Endodermal cell (in vitro differentiated cells): ENCODE data around the gene ADGRB3. TPM values are rescaled to one million over a fixed set of nuclear protein-coding genes. Genes with fewer than 3 reads are reported as not detected.

Experiments
- DNase-seq: peaks from one replicate; pipeline ENCODE4 v3.0.0-alpha.2; 2017
- H3K27ac ChIP-seq: 2 replicates; pipeline ENCODE4 v1.5.1; 2013; ENCODE audit warnings: mild to moderate bottlenecking, low read depth, low read length, moderate library complexity
- H3K27me3 ChIP-seq: 2 replicates; pipeline ENCODE4 v1.6.1; 2013; ENCODE audit warnings: mild to moderate bottlenecking, low read length, moderate library complexity; ENCODE audit not compliant: insufficient read depth, control insufficient read depth, poor library complexity, severe bottlenecking
- H3K36me3 ChIP-seq: 2 replicates; pipeline ENCODE4 v1.7.0; 2013; ENCODE audit warnings: mild to moderate bottlenecking, low read length, moderate library complexity; ENCODE audit not compliant: control insufficient read depth, insufficient read depth
- H3K4me1 ChIP-seq: one replicate; pipeline ENCODE4 v1.7.0; 2013; ENCODE audit warnings: low read length; ENCODE audit not compliant: control insufficient read depth, insufficient read depth
- H3K4me3 ChIP-seq: 2 replicates; pipeline ENCODE4 v1.5.1; 2013; ENCODE audit warnings: mild to moderate bottlenecking, low read length, moderate library complexity
- H3K9ac ChIP-seq: 2 replicates; pipeline ENCODE4 v1.6.1; 2013; ENCODE audit warnings: mild to moderate bottlenecking, low read length, moderate library complexity; ENCODE audit not compliant: poor library complexity, severe bottlenecking; ENCODE audit errors: extremely low read depth
- H3K9me3 ChIP-seq: 2 replicates; pipeline ENCODE4 v1.6.1; 2013; ENCODE audit warnings: mild to moderate bottlenecking, low read length, moderate library complexity; ENCODE audit not compliant: control insufficient read depth
- H3K27ac Mint-ChIP-seq: 2 replicates; pipeline ENCODE4 v1.8.0; 2020; ENCODE audit warnings: mixed read lengths
- H3K27me3 Mint-ChIP-seq: 2 replicates; pipeline ENCODE4 v1.8.0; 2021; ENCODE audit warnings: mild to moderate bottlenecking, mixed read lengths; ENCODE audit not compliant: insufficient read depth
- H3K36me3 Mint-ChIP-seq: 2 replicates; pipeline ENCODE4 v1.8.0; 2020; ENCODE audit warnings: low read depth, mixed read lengths
- H3K4me1 Mint-ChIP-seq: 2 replicates; pipeline ENCODE4 v1.8.0; 2020; ENCODE audit warnings: mixed read lengths
- H3K4me3 Mint-ChIP-seq: 2 replicates; pipeline ENCODE4 v1.8.0; 2020; ENCODE audit warnings: mild to moderate bottlenecking, moderate library complexity, mixed read lengths
- H3K9me3 Mint-ChIP-seq: 2 replicates; pipeline ENCODE4 v1.8.0; 2020; ENCODE audit warnings: mild to moderate bottlenecking, mixed read lengths
- WGBS, 2 experiments: methylation state at CpG; one replicate each; pipeline versions ENCODE4 v1.1.5 to v1.1.7; 2013; ENCODE audit warnings: missing lambda C conversion rate in 2 of 2, mixed read lengths in 1 of 2; ENCODE audit not compliant: insufficient coverage in 1 of 2, insufficient read length in 1 of 2; 5-methylcytosine and 5-hydroxymethylcytosine counted together
- total RNA-seq, 2 donors: library from RNA; stranded (reverse); fragmentation: NEBNext Ultra II Directional in 1 of 2; extraction: Animal tissue kit (Norgen Biotek cat#: 25700) in 1 of 2; gene quantifications; 2 replicates in 1 of 2; 3 replicates in 1 of 2; pipeline ENCODE4 v1.2.1, GENCODE V29; 2021
- TF ChIP-seq, protein P1 (sequence below): fragments of 200-600 bp; sonication (generic); conservative IDR thresholded peaks from 2 replicates; pipeline ENCODE4 v1.5.0; 2021; ENCODE audit warnings: antibody characterized with exemption, mild to moderate bottlenecking

Gene ADGRB3
- total RNA-seq, 2 donors from 2014 or later = 0.33 to 1.3 TPM

DNA sequence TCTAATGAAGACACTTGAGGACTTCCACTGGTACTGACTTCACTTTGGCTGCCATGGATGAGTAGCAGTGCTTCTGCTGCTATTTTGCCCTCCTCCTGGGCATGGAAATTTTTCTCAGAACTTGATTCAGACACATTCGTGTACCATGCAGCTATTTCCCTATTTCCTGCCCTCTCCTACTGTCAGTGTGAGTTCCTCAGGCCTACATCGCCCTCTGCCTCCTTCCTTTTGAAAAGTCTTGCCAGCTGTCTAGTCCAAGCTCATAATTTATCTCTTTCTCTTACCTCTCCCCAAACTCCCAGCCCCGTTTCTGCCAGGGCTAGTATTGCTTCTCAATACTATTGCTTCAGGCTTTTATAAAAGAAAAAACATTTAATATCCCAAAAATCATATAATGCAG, 470.2 kb downstream of the ADGRB3 start:
- Histone ChIP-seq H3K4me3 (no peak overlapping the region), H3K27me3 (no peaks in the 10 kb centered on the region), H3K9me3 (no peaks in the 10 kb centered on the region), H3K27ac (no peak overlapping the region), H3K9ac (no peak overlapping the region), H3K4me1 (no peaks in the 10 kb centered on the region), H3K36me3 (no peaks in the 10 kb centered on the region)
- WGBS, 2 experiments = 66 to 79% methylated on average over 2 to 3 of the region's 3 CpGs
- TF ChIP-seq, protein P1, sequence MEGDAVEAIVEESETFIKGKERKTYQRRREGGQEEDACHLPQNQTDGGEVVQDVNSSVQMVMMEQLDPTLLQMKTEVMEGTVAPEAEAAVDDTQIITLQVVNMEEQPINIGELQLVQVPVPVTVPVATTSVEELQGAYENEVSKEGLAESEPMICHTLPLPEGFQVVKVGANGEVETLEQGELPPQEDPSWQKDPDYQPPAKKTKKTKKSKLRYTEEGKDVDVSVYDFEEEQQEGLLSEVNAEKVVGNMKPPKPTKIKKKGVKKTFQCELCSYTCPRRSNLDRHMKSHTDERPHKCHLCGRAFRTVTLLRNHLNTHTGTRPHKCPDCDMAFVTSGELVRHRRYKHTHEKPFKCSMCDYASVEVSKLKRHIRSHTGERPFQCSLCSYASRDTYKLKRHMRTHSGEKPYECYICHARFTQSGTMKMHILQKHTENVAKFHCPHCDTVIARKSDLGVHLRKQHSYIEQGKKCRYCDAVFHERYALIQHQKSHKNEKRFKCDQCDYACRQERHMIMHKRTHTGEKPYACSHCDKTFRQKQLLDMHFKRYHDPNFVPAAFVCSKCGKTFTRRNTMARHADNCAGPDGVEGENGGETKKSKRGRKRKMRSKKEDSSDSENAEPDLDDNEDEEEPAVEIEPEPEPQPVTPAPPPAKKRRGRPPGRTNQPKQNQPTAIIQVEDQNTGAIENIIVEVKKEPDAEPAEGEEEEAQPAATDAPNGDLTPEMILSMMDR = peak; percentile 57
- H3K4me3 Mint-ChIP-seq = no peak overlapping the region
- no peaks in the 10 kb centered on the region for H3K27me3 Mint-ChIP-seq
- H3K36me3 Mint-ChIP-seq = no peaks in the 10 kb centered on the region
- H3K9me3 Mint-ChIP-seq = no peaks in the 10 kb centered on the region
- H3K27ac Mint-ChIP-seq = no peak overlapping the region
- peak; percentile 63 for DNase-seq
- H3K4me1 Mint-ChIP-seq = no peaks in the 10 kb centered on the region

DNA sequence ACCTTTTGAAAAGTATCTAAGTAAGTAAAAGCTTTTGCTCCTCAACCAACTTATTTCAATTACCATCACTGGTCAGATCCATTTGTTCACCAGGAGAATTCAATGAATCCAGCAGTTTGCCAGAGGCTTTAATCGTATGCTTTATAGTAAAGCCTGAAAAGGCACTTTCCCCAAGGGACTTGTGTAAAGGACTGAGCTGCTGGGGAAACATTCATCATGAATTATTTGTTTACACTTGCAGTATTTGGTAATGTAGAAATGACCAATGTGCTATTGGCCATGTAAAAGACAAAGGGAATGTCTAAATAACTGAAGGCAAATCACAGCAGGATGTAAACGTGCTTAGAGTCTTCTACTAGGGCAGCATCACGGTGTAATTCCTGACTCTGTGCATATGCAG, 471.4 kb downstream of the ADGRB3 start:
- Mint-ChIP-seq H3K27ac (no peak overlapping the region), H3K4me3 (no peak overlapping the region), H3K4me1 (no peaks in the 10 kb centered on the region), H3K36me3 (no peaks in the 10 kb centered on the region), H3K9me3 (no peaks in the 10 kb centered on the region), H3K27me3 (no peaks in the 10 kb centered on the region)
- H3K9ac ChIP-seq = no peak overlapping the region
- WGBS, 2 experiments = 80 to 88% methylated on average over 3 of the region's 3 CpGs
- no peak for DNase-seq
- H3K4me1 ChIP-seq = no peaks in the 10 kb centered on the region
- no peak overlapping the region for H3K4me3 ChIP-seq
- no peaks in the 10 kb centered on the region for H3K9me3 ChIP-seq
- no peaks in the 10 kb centered on the region for H3K36me3 ChIP-seq
- TF ChIP-seq, protein P1 = no peak
- no peak overlapping the region for H3K27ac ChIP-seq
- H3K27me3 ChIP-seq = no peaks in the 10 kb centered on the region

DNA sequence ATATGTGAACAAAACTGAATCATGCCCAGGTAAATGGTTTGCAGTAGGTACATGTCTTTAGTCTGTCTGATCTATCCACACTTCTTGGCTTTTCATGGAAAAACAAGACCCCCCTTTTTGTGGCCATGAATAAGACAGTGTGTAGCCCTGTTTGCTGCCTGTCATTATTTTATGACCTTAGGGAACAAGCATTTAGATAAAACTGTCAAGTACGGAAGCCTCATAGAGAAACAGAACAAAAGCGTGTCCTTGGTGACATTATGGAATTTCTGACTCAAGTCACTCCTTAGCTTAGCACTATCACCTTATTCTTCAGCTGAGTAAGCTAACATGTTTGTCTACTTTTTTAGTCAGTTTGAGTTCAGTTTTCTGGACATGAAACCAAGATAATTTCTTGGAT, 476.2 kb downstream of the ADGRB3 start:
- Histone ChIP-seq H3K27me3 (no peaks in the 10 kb centered on the region), H3K4me1 (no peaks in the 10 kb centered on the region), H3K4me3 (no peak overlapping the region), H3K36me3 (no peaks in the 10 kb centered on the region), H3K27ac (no peak overlapping the region), H3K9ac (no peak overlapping the region), H3K9me3 (no peaks in the 10 kb centered on the region)
- Mint-ChIP-seq H3K4me1 (no peaks in the 10 kb centered on the region), H3K27ac (no peak overlapping the region), H3K9me3 (no peaks in the 10 kb centered on the region), H3K36me3 (no peaks in the 10 kb centered on the region), H3K4me3 (no peak overlapping the region), H3K27me3 (no peaks in the 10 kb centered on the region)
- TF ChIP-seq, protein P1 = no peak
- WGBS, 2 experiments = 86% methylated on average over 2 of the region's 2 CpGs; no CpG with 5 or more reads in 1 of the 2 experiments
- no peak for DNase-seq
